ENCODE data around the gene SATB1. TPM values are rescaled to one million over a fixed set of nuclear protein-coding genes. Genes with fewer than 3 reads are reported as not detected.
A peak's percentile ranks its signal among the peaks of the same experiment; 100 is the strongest.

The SATB1 gene
- total RNA-seq, 1 donor from 2014 or later = 81.4 TPM

DNA sequence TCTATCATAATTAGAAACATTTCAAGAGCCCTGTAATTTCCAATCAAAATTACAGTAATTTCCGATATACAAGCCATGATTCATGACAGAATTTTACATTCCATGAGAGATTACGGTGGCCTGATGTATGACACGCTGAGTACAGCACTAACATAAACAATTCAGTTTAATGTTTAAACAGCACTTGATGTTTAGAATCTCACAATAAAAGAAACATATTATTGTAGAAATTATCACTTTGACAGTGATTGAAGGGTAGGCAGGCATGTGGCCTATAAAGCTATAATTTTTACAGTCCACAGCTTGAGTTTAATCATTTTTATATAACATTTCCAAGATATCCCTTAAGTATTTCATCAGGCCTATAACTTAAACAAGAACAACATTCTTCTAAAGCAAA lies 48.5 kb downstream of the SATB1 start:
- TF ChIP-seq, protein P1, sequence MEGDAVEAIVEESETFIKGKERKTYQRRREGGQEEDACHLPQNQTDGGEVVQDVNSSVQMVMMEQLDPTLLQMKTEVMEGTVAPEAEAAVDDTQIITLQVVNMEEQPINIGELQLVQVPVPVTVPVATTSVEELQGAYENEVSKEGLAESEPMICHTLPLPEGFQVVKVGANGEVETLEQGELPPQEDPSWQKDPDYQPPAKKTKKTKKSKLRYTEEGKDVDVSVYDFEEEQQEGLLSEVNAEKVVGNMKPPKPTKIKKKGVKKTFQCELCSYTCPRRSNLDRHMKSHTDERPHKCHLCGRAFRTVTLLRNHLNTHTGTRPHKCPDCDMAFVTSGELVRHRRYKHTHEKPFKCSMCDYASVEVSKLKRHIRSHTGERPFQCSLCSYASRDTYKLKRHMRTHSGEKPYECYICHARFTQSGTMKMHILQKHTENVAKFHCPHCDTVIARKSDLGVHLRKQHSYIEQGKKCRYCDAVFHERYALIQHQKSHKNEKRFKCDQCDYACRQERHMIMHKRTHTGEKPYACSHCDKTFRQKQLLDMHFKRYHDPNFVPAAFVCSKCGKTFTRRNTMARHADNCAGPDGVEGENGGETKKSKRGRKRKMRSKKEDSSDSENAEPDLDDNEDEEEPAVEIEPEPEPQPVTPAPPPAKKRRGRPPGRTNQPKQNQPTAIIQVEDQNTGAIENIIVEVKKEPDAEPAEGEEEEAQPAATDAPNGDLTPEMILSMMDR (IDR thresholded peaks at IDR 0.05; ENCODE audit: unreplicated experiment) = no peak
- peaks cover 5% of the 10 kb centered on the region for H3K4me1 Mint-ChIP-seq
- H3K4me3 Mint-ChIP-seq = no peak overlapping the region

DNA sequence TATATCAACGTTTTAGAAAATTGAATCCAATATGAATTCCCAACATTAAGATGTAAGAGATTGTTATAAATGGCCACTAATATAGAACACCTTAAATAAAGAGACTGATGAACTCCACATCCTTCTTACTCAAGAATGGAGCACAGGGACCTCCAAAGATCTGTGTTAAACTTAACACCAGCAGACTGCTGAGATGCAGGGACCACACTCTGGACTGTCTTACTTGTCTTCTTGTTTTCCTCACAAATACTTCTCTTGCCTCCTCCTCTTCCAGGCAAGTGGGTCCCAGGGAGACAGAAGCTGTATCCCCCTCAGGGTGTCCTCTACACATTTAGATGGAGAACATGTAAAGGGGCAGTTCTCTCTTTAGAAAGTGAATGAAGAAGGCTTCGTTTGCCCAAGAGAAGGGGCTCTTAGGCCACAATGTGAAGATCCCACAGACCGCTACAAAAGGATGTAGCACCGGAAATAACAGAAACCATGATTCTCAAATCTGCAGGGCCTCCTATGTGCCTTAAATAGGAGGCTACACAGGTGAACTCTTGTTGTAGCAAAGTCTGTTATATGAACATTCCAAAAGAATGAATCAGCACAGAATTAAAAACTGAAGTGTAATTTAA lies 52.2 kb downstream of the SATB1 start:
- Mint-ChIP-seq H3K36me3 (peaks cover 26% of the 10 kb centered on the region), H3K9me3 (no peaks in the 10 kb centered on the region), H3K27ac (no peak overlapping the region), H3K4me1 (peaks cover 28% of the 10 kb centered on the region), H3K27me3 (ENCODE audit: low read depth) (no peaks in the 10 kb centered on the region), H3K4me3 (no peak overlapping the region)
- TF ChIP-seq, protein P1 (IDR thresholded peaks at IDR 0.05; ENCODE audit: unreplicated experiment) = no peak
- DNase-seq (ENCODE audit: low spot score in 2 of 2, unreplicated experiment in 2 of 2) = no peak

More for the DNA sequence above, 48.5 kb downstream of the SATB1 start:
- H3K27ac Mint-ChIP-seq = no peak overlapping the region
- H3K9me3 Mint-ChIP-seq = no peaks in the 10 kb centered on the region
- no peaks in the 10 kb centered on the region for H3K27me3 Mint-ChIP-seq (ENCODE audit: low read depth)
- DNase-seq (ENCODE audit: low spot score in 2 of 2, unreplicated experiment in 2 of 2) = no peak
- peaks cover 26% of the 10 kb centered on the region for H3K36me3 Mint-ChIP-seq

DNA sequence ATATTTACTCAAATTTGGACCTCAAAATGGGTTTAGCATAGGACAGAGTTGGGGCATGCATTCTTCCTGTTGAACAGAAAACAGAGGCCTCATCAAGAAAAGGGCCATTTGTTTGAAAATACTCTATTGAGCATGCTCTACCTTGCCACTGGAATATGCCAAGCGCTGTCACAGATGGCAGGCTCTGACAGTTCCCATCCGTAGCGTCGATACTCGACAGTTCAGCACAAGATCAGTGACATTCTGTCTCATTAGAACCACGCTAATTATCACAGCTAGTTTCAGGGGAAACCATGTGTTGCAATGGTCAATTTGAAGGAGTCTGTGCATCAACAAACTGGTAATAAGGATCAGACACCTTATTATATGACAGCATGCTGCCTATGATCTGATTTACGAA lies 54.5 kb downstream of the SATB1 start:
- Mint-ChIP-seq H3K4me3 (no peak overlapping the region), H3K27ac (no peak overlapping the region), H3K9me3 (no peaks in the 10 kb centered on the region), H3K27me3 (ENCODE audit: low read depth) (no peaks in the 10 kb centered on the region), H3K36me3 (peaks cover 35% of the 10 kb centered on the region), H3K4me1 (peaks cover 25% of the 10 kb centered on the region)
- TF ChIP-seq, protein P1 (IDR thresholded peaks at IDR 0.05; ENCODE audit: unreplicated experiment) = no peak
- no peak for DNase-seq (ENCODE audit: low spot score in 2 of 2, unreplicated experiment in 2 of 2)

DNA sequence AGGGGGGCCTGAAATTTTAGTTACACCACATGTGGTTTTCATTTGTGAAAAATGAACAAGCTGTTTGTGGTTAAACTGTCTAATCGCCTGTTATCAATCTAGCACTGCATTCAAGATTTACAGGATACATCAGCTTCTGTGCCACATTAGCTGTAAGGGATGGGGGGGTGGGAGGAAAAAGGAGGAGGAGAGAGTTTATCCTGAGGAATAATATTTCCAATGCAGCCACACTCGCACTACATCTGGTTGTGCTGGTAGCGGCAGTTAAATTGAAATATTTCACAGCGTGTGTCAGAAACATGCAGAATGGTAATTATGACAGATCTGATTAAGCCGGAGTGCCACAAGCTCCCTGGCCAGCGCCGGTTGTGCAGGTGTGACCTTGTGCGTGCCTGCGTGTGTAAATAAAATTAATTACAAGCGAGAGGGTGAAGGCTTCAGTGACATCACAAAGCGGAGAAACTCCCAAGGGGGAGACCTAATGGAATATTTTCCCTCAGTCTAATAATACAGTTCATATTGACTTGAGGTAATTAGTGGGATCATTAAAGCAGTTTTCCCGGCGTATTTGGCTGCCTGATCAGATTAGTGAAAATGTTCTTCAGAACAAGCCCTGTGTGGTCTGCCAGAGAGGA lies 55.5 kb downstream of the SATB1 start:
- Mint-ChIP-seq H3K27ac (peak overlapping the region; percentile 52), H3K4me3 (peak overlapping the region; percentile 44), H3K36me3 (peaks cover 30% of the 10 kb centered on the region), H3K27me3 (ENCODE audit: low read depth) (no peaks in the 10 kb centered on the region), H3K9me3 (no peaks in the 10 kb centered on the region), H3K4me1 (peaks cover 25% of the 10 kb centered on the region)
- TF ChIP-seq, protein P1 (IDR thresholded peaks at IDR 0.05; ENCODE audit: unreplicated experiment) = no peak
- DNase-seq (ENCODE audit: low spot score in 2 of 2, unreplicated experiment in 2 of 2) = no peak

DNA sequence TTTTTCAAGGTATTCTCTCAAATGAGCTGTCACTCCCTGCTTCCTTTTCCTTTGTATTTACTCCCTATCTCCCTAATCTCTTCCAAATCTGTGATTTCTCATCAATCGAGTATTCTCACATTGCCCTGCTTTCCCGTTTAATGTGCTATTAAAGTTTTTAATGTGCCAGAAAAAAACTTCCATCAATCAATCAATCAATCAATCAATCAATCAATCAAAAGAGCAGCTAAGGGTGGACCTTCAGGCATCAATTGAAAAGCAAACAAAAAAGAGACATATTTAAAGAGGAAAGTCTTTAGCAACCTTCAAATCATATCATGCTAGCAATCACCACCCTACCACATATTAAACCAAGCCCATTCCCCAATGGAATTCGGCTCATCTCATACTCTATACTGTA lies 58.9 kb downstream of the SATB1 start:
- no peak overlapping the region for H3K27ac Mint-ChIP-seq
- no peaks in the 10 kb centered on the region for H3K9me3 Mint-ChIP-seq
- H3K36me3 Mint-ChIP-seq = peaks cover 12% of the 10 kb centered on the region
- H3K27me3 Mint-ChIP-seq (ENCODE audit: low read depth) = no peaks in the 10 kb centered on the region
- DNase-seq (ENCODE audit: low spot score in 2 of 2, unreplicated experiment in 2 of 2) = no peak
- H3K4me3 Mint-ChIP-seq = no peak overlapping the region
- TF ChIP-seq, protein P1 (IDR thresholded peaks at IDR 0.05; ENCODE audit: unreplicated experiment) = no peak
- H3K4me1 Mint-ChIP-seq = peaks cover 33% of the 10 kb centered on the region

Data from mesothelial cell of epicardium (in vitro differentiated cells).